ENCODE results near the gene NDUFV3. TPM values are rescaled to one million over a fixed set of nuclear protein-coding genes. Genes with fewer than 3 reads are reported as not detected.
"Not testable (repeated sequence)": the region's sequence is repeated elsewhere in the genome, so short reads cannot be mapped to it uniquely, and the experiment has no call there.

The NDUFV3 gene
- 28.0 and 30.1 TPM in 2 replicates for total RNA-seq (2014; rRNA removed; shearing (Covaris generic))
- polyA plus RNA-seq (2014; cell fraction: nucleus; rRNA removed) = 27.4 and 30.0 TPM in 2 replicates

DNA sequence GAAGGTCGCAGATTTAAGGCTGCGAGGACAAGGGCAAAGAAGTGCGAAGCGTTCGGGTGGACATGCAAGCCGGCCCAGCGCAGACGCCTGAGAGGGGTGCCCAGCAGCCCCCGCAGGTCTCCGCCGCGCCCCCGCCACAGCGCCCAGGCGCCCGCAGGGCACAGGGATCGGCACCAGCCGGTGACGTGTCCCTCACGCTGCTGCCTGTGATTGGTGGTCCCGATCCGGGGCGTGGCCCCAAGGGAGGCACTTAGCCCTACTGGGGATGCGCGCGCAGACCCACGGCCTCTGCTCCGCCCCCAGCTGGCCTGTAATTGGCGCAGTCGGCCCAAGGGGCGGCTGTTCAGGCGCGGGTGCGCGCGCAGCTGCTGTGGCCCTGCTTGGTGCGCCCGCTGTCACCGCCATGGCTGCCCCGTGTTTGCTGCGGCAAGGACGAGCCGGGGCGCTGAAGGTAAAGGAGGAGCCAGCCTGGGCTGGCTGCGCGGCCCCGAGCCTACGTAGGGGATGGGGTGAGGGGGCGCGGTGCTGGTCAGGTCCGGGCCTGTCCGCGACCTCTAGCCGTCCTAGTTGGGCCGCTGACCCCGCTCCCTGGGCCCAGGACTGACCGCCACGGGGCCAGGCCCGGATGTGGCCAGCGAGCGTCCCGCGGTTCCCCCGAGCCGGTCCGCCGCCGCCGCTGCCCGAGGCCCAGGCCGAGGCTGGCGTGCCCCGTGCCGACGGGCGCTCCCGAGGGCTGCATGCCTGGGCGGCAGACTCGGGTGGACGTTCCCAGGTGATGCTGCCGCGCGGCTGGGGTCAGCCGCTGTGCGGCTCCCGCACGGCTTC lies at the start of gene NDUFV3:
TSS of gene NDUFV3 (plus strand) at position 379 of the 825 bp plus-strand sequence. CDS start at position 404, 25 bp downstream.
- peak; percentile 96 for DNase-seq (ENCODE audit: extremely low read depth, low read depth)

DNA sequence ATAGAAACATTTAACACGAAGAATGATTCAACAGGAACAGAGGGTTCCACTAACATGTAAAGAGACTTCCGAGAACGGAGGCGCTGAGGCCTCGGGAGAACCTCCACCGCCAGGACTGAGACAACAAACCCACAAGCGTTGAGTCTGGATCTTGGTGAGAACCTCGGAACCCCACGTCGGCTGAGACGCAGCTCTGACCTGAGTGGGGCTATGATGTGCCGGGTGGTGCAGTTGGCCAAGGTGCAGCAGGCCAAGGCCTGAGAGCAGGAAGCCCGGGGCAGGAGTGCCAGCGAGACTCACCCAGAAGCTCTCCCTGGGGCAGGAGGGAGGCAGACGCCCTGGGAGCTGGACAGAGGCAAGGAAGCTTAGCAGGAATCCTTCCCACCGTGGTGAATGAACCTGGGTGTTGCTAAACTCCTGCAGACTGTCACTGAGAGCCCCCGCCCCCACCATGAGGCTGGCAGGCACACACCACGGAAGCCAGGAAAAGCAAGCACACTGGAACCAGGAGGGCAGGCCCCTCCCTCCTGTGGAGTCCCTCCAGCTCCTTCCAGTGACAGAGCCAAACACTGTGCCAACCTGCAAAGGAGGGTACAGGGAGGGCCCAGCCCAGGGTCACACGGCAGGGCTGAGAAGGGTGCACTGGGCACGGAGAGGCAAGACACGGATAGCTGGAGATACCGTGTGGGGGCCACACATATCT lies 48.5 kb upstream of the NDUFV3 start:
- DNase-seq (ENCODE audit: extremely low read depth, low read depth) = no peak

DNA sequence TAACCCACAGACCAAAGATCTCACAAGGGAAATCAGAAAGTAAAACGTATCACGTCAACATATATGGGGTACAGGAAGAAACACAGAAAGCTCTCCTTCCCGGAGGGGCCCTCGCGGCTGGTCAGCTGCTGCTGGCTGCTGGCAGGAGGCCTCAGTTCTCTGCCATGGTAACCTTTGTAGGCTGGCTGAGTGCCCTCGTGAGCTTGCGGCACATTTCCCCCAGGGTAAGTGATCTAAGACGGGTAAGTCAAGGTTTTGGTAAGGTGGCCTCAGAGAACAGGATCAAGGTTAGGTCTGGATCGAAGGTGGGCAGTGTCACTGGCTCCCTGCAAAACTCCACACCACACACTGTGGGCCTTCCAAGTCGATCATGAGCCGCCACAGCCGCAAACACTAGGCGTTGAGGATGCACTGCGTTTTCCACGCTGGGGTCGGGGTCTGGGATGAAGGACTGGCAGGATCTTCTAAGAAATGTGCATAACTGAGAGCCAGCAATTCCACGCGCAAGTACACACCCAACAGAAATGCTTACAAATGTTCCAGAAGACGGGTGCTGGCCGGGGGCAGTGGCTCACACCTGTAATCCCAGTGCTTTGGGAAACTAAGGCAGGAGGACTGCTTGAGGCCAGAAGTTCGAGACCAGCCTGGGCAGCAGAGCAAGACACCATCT lies 47.7 kb upstream of the NDUFV3 start:
- no peak for DNase-seq (ENCODE audit: extremely low read depth, low read depth)

DNA sequence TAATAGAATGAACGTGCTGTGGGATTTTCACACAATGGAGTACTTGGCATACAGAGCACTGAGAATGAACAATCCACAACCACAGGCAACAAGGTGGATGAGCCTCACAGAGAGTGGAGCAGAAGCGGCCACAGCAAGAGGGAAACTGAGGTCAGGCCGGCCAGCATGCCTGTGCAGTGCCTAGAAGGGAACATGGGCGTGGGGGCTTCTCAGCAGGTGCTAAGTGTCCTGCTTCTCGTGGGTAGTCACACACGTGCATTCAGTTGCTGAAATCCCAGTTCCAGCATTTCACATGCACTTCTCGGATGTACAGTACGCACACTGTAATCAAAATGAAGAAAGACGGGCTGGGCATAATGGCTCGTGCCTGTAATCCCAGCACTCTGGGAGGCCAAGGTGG lies 46.9 kb upstream of the NDUFV3 start:
- no peak for DNase-seq (ENCODE audit: extremely low read depth, low read depth)

DNA sequence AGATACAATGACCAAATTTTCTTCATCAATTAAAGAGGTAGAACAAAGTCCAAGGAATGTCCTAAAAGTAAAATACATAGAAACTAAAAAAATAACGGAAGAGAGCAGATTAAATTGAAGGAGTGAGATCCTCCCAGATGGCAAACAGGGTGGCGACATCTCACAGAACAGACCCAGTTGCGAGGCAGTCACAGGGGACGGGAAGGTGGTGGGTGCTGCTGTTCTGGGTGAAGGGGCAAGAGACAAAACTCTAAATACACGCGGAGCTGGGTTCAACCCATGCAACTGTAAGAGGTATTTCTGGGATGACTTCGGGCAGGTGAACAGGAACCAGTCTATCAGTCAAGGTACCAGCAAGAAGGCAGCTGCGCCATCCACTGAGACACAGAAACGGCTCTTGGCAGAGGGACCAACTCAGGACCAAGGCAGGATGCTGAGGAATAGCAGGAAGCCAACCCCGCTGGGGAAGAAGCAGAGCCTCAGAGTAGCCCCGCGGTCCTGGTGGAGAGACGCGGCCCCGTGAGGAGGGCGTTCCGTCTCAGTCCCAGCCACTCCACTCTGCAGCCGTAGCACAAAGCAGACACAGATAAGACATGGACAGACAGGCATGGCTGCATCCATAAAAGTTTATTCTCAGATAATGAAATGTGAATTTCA lies 45.9 kb upstream of the NDUFV3 start:
- DNase-seq (ENCODE audit: extremely low read depth, low read depth) = no peak

DNA sequence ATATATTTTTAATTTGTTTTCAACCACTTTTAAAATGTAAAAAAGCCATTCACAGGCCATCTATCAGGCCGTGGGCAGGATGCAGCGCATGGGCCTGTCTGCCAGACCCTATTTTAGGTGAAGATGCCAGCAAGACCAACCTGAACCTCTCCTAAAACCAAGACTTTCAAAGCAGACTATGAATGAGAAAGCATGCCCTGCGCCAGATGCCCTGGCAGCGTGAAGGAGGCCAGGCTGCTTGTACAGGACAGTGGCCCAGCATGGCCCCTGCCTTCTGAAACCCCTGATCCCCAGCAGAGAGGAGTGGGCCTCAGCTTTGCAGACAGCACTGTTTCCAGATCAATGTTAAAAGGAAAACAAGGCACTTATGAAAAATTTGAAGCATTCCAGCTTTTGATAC lies 45.4 kb upstream of the NDUFV3 start:
- DNase-seq (ENCODE audit: extremely low read depth, low read depth) = no peak

DNA sequence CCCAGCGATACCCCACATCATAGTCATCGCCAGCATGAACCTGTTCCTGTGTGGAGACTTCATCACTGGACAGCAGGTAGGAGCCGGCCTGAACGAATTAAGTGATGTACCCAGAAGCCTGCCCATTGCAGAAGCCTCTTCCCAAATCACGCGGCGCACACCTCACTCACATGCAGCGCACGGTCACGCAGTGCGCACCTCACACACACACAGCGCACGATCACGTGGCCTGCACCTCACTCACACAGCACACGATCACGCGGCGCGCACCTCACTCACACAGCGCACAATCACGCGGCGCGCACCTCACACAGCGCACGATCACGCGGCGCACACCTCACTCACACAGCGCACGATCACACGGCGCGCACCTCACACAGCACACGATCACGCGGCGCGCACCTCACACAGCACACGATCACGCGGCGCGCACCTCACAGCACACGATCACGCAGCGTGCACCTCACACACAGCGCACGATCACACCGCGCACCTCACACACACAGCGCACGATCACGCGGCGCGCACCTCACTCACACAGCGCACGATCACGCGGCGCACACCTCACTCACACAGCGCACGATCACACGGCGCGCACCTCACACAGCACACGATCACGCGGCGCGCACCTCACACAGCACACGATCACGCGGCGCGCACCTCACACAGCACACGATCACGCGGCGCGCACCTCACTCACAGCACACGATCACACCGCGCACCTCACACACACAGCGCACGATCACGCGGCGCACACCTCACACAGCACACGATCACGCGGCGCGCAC lies 44.8 kb upstream of the NDUFV3 start:
- DNase-seq (ENCODE audit: extremely low read depth, low read depth) = not testable (repeated sequence)

DNA sequence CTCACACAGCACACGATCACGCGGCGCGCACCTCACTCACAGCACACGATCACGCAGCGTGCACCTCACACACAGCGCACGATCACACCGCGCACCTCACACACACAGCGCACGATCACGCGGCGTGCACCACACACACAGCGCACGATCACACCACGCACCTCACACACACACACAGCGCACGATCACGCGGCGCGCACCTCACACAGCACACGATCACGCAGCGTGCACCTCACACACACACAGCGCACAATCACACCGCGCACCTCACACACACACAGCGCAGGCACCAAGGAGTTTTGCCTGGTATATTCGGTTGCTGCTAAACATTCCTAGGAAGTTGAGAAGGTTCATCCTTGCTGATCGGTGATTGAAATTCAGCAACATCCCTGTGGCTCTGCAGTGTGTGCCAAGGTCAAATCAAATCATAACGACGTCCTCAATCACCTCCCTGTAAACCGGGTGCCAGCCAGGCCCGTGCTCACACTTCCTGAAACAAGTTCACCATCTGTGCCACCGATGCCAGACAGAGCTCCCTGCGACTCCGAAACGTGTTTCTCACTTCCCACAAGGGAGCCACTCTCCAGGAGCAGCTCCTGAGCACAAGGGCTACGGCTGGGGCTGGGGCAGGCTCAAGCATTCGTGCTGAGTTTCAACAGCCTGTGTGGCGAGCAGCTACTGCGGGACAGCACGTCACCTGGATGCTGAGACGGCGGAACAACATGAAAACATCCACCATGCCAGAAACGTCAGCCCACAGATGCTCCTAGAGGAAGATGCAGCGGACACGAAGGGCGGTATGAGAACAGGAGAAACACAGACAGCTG lies 44.0 kb upstream of the NDUFV3 start:
- DNase-seq (ENCODE audit: extremely low read depth, low read depth) = no peak

DNA sequence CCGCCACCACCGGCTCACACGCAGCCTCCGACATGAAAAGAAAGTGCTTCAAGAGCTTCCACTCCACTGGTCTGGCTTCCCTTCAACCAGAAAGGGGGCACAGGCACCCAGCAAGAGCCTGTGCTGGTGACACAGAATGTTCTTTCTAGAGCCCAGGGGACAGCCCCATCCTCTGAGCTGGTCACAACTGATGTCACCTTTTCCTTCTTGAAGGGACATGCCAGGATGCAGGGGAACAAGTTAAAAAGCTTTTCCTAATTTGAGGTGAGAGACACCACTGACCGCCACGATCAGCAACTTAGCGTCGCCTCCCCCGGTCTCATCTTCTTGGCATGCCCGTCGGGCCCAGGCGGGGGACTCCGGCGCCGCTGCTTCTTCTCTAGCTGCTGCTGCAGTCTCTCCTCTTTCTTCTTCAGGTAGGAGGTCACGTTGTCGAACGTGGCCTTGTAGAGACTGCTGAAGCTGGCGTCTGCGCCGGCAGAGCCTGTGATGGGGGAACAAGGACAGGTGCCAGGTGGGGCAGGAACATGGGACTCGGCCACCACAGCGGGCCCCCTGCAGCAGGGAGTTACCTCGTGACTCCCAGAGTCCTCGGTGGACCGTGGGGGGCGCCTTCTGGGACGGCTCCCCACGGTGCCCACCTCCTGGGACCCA lies 43.2 kb upstream of the NDUFV3 start:
- no peak for DNase-seq (ENCODE audit: extremely low read depth, low read depth)

DNA sequence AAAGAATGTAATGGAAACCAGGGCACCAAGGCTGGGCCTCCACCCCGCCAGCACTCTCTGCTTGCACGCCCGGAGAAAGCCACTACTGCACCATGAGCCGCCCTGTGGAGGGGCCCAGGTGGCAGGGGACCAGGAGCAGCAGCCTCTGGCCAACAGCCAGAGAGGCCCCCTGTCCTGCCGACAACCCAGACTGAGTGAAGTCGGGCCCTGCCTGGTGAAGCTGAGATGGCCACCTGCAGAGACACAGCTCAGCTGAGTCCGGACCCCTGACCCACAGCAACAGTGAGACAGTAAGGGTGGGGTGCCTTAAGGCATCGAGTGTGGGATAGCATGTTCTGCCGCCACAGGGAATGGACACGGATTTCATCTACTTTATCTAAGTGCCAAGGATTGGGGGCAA lies 42.6 kb upstream of the NDUFV3 start:
- no peak for DNase-seq (ENCODE audit: extremely low read depth, low read depth)

DNA sequence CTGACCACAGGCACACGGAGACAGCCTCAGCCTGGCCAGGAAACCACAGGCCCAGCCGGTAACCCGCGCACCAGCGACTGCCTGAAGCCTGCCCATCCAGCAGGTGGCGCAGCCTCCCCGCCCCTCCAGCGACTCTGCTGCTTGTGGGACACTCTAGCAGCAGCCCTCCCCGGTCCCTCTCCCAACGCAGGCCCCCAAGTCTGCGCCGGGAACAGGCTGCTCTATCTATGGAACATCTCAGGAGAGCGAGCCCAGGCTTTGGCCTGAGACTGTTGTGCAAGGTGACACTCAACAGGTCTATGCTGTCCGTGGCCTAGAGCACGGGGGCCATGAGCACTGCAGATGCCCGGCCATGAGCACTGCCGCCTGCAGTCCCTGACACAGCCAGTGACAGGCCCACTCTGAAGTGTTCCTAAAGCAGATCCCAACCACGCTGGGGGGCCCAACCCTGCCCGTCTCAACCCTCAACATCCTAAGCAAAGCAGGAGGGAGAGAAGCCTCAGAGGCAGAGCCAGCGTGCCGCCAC lies 42.2 kb upstream of the NDUFV3 start:
- no peak for DNase-seq (ENCODE audit: extremely low read depth, low read depth)

DNA sequence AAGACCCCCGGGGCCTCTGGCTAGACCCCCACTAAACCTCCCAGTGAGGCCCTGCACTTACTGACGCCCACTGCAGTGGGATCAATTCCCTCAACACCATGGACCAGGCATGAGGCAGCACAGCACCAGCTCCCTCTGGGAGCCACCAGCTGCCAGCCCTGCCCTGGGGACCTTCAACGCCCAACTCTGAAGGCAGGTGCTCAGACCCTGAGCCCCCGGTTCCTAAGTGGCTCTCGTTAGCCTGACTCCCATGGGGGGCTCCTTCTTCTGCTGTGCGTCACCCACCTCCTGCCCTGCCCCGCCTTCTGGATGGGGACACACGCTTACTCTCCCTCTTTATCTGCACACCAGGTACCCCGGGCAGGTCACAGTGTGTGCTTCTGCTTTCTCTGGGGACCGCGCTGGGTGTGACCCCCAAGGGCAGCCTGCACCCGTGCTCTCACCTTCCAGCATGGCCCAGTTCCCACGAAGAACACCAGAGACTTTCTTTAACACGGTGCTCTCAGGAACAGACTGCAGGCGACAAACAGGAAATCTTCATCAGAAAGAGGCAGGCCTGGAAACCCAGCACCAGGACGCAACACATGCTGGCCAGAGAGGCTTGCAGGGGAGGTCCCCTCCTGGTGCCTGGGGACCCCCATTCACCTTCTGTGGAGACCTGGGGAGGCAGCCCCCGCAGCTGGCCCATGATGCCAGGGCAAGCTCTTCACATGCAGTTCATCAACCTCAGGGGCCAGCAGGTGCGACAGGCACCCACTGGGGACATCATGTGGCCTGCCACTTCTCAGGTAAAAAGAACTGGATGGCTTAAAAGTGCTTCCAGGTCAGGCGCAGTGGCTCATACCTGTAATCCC lies 41.1 kb upstream of the NDUFV3 start:
- no peak for DNase-seq (ENCODE audit: extremely low read depth, low read depth)

DNA sequence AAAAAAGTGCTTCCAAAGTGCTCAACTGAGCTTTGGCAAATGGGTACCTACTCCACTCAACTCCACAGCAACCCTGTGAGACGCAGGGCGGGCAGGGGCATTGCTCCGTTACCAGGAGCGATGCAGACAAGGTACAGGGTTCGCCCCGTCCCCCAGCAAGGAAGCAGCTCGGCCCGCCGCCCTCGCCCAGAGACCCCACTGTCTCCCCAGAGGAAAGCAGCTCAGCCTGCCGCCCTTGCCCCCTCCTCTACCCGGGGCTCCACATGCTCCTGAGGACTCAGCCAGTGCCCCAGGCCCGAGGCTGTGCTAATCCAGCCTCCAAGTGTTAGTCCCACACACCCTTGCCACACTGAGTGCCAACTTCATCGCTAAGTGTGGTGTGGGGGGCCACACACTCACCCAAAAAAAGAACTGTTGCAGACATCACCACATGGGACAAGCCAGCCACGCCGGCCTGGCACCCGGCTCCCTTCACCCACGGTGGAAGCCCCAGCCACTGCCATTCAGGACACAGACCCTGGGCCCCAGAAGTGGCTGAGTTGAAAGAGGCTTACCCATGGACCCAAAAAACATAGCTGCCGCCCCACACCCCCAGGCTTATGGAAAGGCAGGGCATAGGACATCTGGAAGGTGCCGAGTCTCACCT lies 40.1 kb upstream of the NDUFV3 start:
- no peak for DNase-seq (ENCODE audit: extremely low read depth, low read depth)

DNA sequence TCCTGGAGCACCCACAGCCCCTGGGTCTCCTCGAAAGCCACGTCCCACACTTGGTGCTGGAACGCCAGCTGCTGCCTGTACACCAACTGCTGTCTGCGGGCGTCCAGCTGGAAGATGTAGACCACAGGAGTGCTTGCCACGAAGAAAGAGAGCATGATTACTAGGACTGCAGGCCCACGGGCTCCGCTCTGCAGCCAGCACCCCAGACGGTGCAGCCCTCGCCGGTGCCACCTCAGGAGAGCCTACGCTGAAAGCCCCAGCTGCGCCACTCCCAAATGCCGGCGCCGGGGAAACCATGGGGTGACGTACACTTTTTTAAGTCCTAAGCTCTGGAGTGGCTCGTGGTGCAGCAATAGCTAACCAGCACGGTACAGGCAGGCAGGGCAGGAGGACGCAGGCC lies 39.5 kb upstream of the NDUFV3 start:
- DNase-seq (ENCODE audit: extremely low read depth, low read depth) = no peak

DNA sequence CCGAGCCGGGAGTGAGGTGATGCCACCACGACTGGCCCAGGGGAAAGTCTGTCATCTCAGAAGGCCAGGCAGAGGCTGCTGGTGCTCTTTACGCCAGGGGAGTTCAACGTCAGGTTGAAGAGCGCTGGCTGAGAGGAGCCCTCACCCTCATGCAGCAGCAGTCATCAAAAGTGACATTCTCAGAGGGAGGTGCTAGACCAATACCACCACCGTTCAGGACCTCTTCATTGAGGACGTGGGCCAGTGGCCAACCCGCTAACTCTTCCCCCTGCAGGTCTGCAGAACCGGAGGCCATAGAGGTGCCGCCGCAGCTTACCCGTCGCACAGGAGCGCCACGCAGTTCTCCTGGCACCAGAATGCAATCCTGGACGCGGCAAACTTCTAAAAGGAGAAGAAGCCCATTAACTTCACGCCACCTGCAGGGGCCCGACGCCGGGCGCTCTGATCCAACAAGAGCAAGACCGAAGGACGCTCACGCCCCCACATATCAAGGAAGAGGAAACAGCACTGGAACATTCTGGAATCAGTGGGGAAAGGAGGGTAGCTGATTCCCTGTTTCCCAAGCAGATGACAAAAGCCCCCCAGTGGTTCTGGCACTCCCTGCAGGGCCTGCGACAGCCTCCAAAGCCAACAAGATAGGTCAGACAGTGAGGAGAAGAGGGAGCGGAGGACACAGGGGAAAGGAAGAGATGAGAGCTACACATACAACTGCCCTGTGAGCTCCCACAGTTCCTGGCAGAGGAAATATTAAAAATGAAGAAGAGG lies 38.7 kb upstream of the NDUFV3 start:
- no peak for DNase-seq (ENCODE audit: extremely low read depth, low read depth)

Data from NCI-H460 (cell line).